IPS-18a (cell line): Measurements from ENCODE around the gene CELF6.

Source experiments
- H3K27ac ChIP-seq: one replicate; pipeline ENCODE4 v1.5.1; 2013; ENCODE audit warnings: low read length
- H3K27me3 ChIP-seq: one replicate; pipeline ENCODE4 v1.6.1; 2013; ENCODE audit warnings: mild to moderate bottlenecking, low read length; ENCODE audit not compliant: control insufficient read depth, insufficient read depth
- H3K36me3 ChIP-seq: one replicate; pipeline ENCODE4 v1.6.1; 2013; ENCODE audit warnings: low read depth, low read length; ENCODE audit not compliant: control insufficient read depth
- H3K4me1 ChIP-seq: one replicate; pipeline ENCODE4 v1.6.1; 2013; ENCODE audit warnings: low read depth, low read length; ENCODE audit not compliant: control insufficient read depth
- H3K4me3 ChIP-seq: one replicate; pipeline ENCODE4 v1.5.1; 2013; ENCODE audit warnings: low read length
- H3K9ac ChIP-seq: one replicate; pipeline ENCODE4 v1.6.1; 2013; ENCODE audit warnings: mild to moderate bottlenecking, low read length, moderate library complexity
- H3K9me3 ChIP-seq: one replicate; pipeline ENCODE4 v1.6.1; 2013; ENCODE audit warnings: low read depth, low read length; ENCODE audit not compliant: control insufficient read depth

CELF6 gene

GRCh38 chr15:72315706-72316370, 4.1 kb downstream of the CELF6 start:
- H3K4me3 ChIP-seq: no peak overlapping the region
- H3K27me3 ChIP-seq: peaks cover 44% of the 10 kb centered on the region
- no peaks in the 10 kb centered on the region for H3K9me3 ChIP-seq
- no peaks in the 10 kb centered on the region for H3K36me3 ChIP-seq
- no peak overlapping the region for H3K9ac ChIP-seq
- H3K27ac ChIP-seq: no peak overlapping the region
- H3K4me1 ChIP-seq: peaks cover 4% of the 10 kb centered on the region

DNA sequence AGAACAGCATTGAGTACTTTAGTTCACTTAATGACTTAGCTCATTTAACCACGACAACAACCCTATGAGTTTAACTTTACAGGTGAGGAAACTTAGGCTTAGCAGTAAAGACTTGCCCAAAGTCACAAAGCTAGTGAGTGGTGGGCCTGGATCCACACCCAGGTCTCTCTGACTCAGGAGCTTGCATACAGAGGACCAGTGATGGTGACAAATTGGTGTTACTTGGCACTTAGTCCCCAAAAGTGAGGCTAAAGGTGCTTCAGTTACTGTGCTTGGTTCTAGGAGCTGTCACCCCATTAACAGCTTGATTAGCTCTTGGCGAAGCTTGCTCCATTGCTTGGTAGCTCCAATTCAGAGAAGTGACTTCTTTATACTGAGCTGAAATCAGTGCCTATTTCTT, 6.1 kb downstream of the CELF6 start:
- Histone ChIP-seq H3K4me1 (no peaks in the 10 kb centered on the region), H3K9ac (no peak overlapping the region), H3K27ac (no peak overlapping the region), H3K9me3 (no peaks in the 10 kb centered on the region), H3K4me3 (no peak overlapping the region), H3K36me3 (no peaks in the 10 kb centered on the region), H3K27me3 (peaks cover 33% of the 10 kb centered on the region)

DNA sequence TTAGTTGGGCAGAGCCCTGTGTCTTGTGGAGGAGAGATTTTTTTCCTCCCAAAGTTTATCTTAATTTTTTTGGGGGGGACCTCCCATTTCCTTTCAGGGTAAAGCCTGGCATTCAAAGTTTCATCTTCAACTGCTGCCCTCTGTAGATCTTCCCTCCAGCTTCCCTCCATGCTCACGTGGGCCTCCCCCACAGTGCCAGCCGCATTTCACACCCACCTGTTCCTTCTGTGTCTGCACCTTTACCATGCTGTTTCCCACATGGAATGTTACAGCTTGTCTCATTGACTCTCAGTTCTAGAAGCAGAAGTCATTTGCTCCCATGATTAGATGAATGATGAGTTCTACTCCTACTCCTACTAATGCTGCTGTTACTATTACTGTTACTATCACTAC, 6.5 kb downstream of the CELF6 start:
- Histone ChIP-seq H3K4me1 (no peaks in the 10 kb centered on the region), H3K4me3 (no peak overlapping the region), H3K36me3 (no peaks in the 10 kb centered on the region), H3K27me3 (peaks cover 28% of the 10 kb centered on the region), H3K9ac (no peak overlapping the region), H3K9me3 (no peaks in the 10 kb centered on the region), H3K27ac (no peak overlapping the region)

DNA sequence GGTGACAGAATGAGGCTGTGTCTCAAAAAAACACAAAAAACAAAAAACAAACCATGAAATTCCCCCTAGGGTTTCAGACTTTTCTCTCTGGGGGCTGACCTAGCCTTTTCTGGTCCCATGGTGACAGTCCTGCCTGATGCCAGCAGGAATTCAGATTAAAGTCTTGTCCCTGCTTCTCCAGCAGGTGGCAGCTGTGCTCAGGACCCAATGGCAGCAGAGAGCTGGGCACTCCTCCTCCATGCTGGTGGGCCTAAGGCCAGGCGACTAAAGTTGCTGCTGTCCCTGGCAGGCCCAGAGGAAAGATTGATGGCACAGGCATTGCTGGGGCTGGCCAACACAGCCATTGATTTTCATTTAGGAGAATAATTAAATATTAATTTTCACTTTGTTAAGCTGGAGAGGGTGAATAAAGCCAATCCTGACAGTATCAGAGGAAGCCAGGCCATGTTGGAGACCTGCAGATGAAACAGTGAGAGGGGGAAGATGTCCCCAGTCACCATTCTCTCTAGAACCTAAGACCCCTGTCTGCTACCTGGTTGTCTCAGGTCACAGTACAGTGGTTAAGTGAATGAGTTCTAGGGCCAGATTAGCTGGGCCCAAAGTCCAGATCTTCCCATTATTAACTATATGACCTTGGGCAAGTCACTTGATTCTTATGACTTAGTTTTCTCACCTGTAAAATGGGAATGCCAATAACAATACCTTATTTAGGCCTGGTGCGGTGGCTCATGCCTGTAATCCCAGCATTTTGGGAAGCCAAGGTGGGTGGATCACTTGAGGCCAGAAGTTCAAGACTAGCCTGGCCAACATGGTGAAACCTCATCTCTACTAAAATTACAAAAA, 7.1 kb downstream of the CELF6 start:
- H3K4me1 ChIP-seq: no peaks in the 10 kb centered on the region
- H3K27me3 ChIP-seq: peaks cover 22% of the 10 kb centered on the region
- H3K9me3 ChIP-seq: no peaks in the 10 kb centered on the region
- no peak overlapping the region for H3K4me3 ChIP-seq
- no peak overlapping the region for H3K27ac ChIP-seq
- no peak overlapping the region for H3K9ac ChIP-seq
- no peaks in the 10 kb centered on the region for H3K36me3 ChIP-seq

- H3K27ac ChIP-seq: no peak overlapping the region
- H3K36me3 ChIP-seq: no peaks in the 10 kb centered on the region
- no peaks in the 10 kb centered on the region for H3K27me3 ChIP-seq
- no peak overlapping the region for H3K9ac ChIP-seq
- H3K4me3 ChIP-seq: no peak overlapping the region
- no peaks in the 10 kb centered on the region for H3K9me3 ChIP-seq
- H3K4me1 ChIP-seq: no peaks in the 10 kb centered on the region
These were observed 12.9 kb downstream of the CELF6 start for GRCh38 chr15:72307026-72307425.

GRCh38 chr15:72306211-72306785, 13.7 kb downstream of the CELF6 start:
- no peak overlapping the region for H3K27ac ChIP-seq
- H3K36me3 ChIP-seq: no peaks in the 10 kb centered on the region
- no peaks in the 10 kb centered on the region for H3K4me1 ChIP-seq
- no peak overlapping the region for H3K9ac ChIP-seq
- H3K9me3 ChIP-seq: no peaks in the 10 kb centered on the region
- no peaks in the 10 kb centered on the region for H3K27me3 ChIP-seq
- H3K4me3 ChIP-seq: no peak overlapping the region

DNA sequence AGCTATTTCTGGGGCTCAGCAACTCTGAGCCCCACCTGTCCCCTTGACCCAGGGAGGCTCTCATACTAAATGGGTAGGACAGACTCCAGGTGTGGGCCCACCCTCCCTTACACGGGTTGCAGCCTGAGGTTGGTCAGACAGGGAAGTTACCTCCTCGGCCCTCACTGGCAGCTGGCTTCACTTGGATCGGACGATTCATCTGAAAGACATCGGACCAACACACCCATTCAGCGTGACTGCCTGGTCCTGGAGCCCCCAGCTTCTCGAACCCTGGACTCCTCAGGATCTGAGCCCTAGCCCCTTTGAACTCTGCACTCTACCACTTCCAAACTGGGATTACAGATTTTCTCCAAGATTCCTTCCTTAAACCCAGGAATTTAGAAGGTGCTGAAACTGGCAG, 15.4 kb downstream of the CELF6 start:
- Histone ChIP-seq H3K27ac (no peak overlapping the region), H3K4me1 (no peaks in the 10 kb centered on the region), H3K9ac (no peak overlapping the region), H3K9me3 (no peaks in the 10 kb centered on the region), H3K27me3 (no peaks in the 10 kb centered on the region), H3K36me3 (no peaks in the 10 kb centered on the region), H3K4me3 (no peak overlapping the region)

GRCh38 chr15:72302955-72303354, 17.0 kb downstream of the CELF6 start:
- no peaks in the 10 kb centered on the region for H3K27me3 ChIP-seq
- H3K27ac ChIP-seq: no peak overlapping the region
- no peaks in the 10 kb centered on the region for H3K4me1 ChIP-seq
- H3K36me3 ChIP-seq: no peaks in the 10 kb centered on the region
- no peaks in the 10 kb centered on the region for H3K9me3 ChIP-seq
- no peak overlapping the region for H3K9ac ChIP-seq
- H3K4me3 ChIP-seq: no peak overlapping the region

- Histone ChIP-seq H3K27ac (no peak overlapping the region), H3K9ac (no peak overlapping the region), H3K4me3 (no peak overlapping the region), H3K36me3 (no peaks in the 10 kb centered on the region), H3K9me3 (no peaks in the 10 kb centered on the region), H3K4me1 (no peaks in the 10 kb centered on the region), H3K27me3 (no peaks in the 10 kb centered on the region)
These were observed 30.2 kb downstream of the CELF6 start for GRCh38 chr15:72289597-72290325.

DNA sequence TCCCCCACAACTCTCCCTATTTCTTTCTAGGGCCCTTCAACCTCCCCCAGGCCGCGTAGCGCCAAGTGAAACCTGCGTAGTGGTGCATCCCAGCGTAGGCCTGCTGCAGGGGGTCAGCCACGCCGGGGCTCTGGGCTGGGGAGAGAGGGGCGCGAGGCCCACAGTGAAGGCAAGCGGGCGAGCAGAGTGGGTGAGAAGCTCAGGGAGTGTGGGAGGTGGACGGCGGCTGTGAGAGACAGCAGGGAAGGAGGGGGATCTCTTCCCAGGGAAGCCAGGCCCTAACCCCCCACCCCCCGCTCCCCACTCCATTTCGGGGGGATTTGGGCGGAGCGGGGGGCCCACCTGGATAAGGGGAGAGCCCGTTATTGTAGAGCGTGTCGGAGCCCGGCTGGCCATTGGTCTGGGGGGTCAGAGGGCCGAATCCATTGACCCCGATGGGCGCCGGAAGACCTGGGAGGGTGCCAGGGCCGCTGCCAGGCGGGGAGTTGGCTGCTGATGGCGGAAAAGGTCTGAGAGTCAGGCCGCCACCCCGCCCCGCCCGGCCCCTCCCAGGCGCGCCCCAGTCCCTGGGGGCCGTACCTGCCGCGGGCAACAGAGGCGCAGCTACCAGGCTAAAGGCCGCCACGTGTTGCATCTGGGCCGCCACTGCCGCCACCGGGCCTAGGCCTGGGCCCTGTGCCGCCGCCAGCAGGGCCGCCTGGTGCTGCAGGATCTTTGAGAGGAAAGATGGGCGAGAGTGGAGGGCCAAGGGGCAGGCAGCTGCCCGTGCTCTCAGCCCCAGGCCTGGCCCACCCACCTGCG, 31.0 kb downstream of the CELF6 start:
- H3K36me3 ChIP-seq: no peaks in the 10 kb centered on the region
- H3K4me1 ChIP-seq: no peaks in the 10 kb centered on the region
- no peaks in the 10 kb centered on the region for H3K27me3 ChIP-seq
- no peak overlapping the region for H3K9ac ChIP-seq
- H3K9me3 ChIP-seq: no peaks in the 10 kb centered on the region
- H3K4me3 ChIP-seq: no peak overlapping the region
- no peak overlapping the region for H3K27ac ChIP-seq
